PFSK-1 (cell line): ENCODE data around the gene IFIT1.

Experiments
- FOXP2 ChIP-seq: optimal IDR thresholded peaks from 2 replicates; pipeline ENCODE3; 2011; ENCODE audit warnings: borderline replicate concordance, control low read depth, inconsistent platforms; ENCODE audit not compliant: insufficient read depth; ENCODE audit errors: extremely low read length, extremely low read depth
- POLR2AphosphoS5 ChIP-seq: IDR thresholded peaks from 2 replicates; pipeline ENCODE4 v1.6.1; 2012; ENCODE audit warnings: low read depth, mild to moderate bottlenecking, control low read depth, low read length, moderate library complexity
- SIN3A ChIP-seq: IDR thresholded peaks from 2 replicates; pipeline ENCODE4 v1.6.1; 2012; ENCODE audit warnings: mild to moderate bottlenecking, low read length, moderate library complexity, borderline replicate concordance; ENCODE audit not compliant: insufficient read depth
- TAF1 ChIP-seq: IDR thresholded peaks from 2 replicates; pipeline ENCODE4 v1.6.1; 2012; ENCODE audit warnings: low read length, control low read depth, borderline replicate concordance; ENCODE audit not compliant: insufficient read depth
- TF ChIP-seq, protein P1 (sequence below), 2 experiments: IDR thresholded peaks; 2 replicates each; pipeline versions ENCODE4 v1.6.1 to v1.8.0; 2011 to 2012; ENCODE audit warnings: low read depth in 2 of 2, low read length in 2 of 2, control low read depth in 1 of 2, inconsistent platforms in 1 of 2, mild to moderate bottlenecking in 1 of 2, moderate library complexity in 1 of 2; ENCODE audit not compliant: insufficient read depth in 1 of 2

IFIT1 gene

GRCh38 chr10:89371987-89372386 lies 20.4 kb upstream of the IFIT1 start:
- TF ChIP-seq SIN3A (no peak), FOXP2 (no peak), POLR2AphosphoS5 (no peak), TAF1 (no peak)
- TF ChIP-seq, protein P1, sequence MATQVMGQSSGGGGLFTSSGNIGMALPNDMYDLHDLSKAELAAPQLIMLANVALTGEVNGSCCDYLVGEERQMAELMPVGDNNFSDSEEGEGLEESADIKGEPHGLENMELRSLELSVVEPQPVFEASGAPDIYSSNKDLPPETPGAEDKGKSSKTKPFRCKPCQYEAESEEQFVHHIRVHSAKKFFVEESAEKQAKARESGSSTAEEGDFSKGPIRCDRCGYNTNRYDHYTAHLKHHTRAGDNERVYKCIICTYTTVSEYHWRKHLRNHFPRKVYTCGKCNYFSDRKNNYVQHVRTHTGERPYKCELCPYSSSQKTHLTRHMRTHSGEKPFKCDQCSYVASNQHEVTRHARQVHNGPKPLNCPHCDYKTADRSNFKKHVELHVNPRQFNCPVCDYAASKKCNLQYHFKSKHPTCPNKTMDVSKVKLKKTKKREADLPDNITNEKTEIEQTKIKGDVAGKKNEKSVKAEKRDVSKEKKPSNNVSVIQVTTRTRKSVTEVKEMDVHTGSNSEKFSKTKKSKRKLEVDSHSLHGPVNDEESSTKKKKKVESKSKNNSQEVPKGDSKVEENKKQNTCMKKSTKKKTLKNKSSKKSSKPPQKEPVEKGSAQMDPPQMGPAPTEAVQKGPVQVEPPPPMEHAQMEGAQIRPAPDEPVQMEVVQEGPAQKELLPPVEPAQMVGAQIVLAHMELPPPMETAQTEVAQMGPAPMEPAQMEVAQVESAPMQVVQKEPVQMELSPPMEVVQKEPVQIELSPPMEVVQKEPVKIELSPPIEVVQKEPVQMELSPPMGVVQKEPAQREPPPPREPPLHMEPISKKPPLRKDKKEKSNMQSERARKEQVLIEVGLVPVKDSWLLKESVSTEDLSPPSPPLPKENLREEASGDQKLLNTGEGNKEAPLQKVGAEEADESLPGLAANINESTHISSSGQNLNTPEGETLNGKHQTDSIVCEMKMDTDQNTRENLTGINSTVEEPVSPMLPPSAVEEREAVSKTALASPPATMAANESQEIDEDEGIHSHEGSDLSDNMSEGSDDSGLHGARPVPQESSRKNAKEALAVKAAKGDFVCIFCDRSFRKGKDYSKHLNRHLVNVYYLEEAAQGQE (IDR thresholded peaks at IDR 0.05; ENCODE audit: insufficient read depth in 1 of 2, low read depth in 2 of 2, low read length in 2 of 2) = no peak

DNA sequence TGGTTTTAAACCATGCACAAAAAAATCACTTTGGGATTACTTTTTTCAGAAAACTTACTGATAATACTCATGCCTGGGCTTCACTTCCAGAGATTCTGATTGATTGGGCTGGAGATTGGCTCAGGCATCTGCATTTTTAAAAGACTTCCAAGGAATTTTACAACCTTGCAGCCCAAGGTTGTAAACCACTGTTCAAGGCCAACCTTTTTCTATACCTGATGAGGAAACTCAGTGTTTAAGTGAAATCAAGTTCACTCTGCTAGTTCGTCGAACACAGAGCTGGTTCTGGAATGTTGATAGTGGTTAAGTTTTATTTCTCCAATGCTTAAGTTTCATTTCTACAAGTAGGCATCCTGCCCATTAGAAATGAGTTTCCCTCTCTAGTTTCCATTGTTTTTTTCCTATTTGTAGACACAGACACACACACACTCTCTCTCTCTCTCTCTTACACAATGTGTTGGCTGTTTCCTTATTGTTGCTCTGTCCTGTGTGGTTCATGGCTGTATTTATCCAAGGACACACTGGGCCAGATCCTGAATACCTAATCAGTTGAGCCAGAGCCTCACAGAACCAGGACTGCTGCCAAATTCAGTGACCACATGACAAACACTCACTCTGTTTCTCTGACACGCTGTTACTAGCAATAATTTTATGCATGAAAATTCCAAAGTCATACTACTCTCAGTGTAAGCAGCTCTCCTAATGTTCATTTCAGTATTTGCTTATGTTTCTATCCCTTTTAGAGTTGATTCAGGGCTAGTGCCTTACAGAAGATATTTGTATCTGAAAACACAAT lies 18.3 kb upstream of the IFIT1 start:
- TF ChIP-seq SIN3A (peak; percentile 64; the same call in 1 of the 2 replicates), POLR2AphosphoS5 (no peak)

DNA sequence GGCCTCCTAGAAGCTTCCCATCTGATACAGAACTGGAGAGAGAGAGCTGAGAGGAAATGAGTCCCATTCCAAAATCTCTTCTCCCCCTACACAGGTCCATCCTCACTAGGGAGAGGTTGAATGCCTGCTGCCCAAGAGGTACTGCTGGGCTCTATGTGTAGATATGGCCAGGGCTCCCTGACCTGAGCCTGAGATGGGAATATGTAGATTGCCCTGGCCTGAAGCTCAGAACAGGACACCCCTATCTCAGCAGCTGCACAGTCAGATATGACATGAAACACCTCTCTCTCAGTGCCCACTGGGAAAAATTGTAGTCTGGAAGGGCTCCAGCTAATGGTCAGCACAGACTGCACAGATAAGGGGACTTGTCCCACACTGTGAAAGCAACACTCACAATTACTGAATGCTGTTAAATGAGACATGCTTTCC lies 17.7 kb upstream of the IFIT1 start:
- TF ChIP-seq SIN3A = no peak
- TF ChIP-seq TAF1 = no peak
- TF ChIP-seq, protein P1 (IDR thresholded peaks at IDR 0.05; ENCODE audit: insufficient read depth in 1 of 2, low read depth in 2 of 2, low read length in 2 of 2) = no peak
- no peak for TF ChIP-seq FOXP2
- TF ChIP-seq POLR2AphosphoS5 = no peak

DNA sequence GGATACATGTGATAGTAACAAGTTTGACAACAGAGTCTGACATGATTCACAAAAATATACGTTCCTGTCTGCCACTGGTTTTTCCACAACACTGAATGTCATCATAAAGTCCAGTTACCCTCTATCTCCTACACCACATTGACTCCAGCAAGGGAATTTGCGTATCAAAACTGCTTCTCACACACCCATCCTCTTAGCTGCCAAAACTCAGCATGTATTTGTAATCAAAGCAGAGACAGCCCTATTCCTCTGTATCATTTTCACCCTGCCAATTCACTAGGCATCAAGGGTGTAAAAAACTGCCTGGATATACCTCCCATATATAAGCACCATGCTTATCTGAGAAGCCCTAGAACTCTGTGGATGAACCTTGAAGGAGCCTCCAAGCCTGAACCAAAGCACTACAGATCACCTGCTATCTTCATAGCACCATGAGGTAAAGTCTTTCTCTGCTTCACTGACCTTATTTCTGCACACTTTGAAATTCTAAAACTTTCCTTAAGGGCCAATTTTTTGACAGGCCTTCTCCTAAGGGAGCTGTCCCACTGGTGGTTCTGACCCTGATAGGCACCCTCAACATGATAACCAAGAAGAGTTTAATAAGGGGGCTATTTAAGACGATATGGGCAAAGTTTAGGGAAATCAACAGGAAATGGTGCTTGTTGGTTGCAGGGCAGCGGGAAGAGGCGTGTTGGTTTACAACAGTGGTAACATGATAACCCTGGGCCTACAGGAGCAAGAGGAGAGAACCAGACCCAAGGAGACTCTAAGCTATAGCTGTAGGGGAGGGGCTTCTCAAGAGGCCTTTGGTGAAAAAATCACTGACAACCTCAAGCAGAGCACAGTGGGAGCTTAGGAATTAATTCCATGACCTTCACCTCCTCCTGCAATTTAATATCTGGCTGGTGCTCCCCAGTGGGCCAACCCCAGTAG lies 14.5 kb upstream of the IFIT1 start, which contains the start of gene IFIT1B:
Gene IFIT1B, plus strand, starts transcription at position 352 of the 933 bp plus-strand sequence. Its CDS starts 80 bp downstream, at position 432.
- no peak for TF ChIP-seq TAF1
- TF ChIP-seq, protein P1 (IDR thresholded peaks at IDR 0.05; ENCODE audit: insufficient read depth in 1 of 2, low read depth in 2 of 2, low read length in 2 of 2) = peak in 1 of 2 experiments; percentile 69; a peak in 2 of 4 replicates

- no peak for TF ChIP-seq TAF1
- no peak for TF ChIP-seq FOXP2
- TF ChIP-seq, protein P1 (IDR thresholded peaks at IDR 0.05; ENCODE audit: insufficient read depth in 1 of 2, low read depth in 2 of 2, low read length in 2 of 2) = no peak
- no peak for TF ChIP-seq POLR2AphosphoS5
- no peak for TF ChIP-seq SIN3A
Observed at GRCh38 chr10:89379103-89379502, 13.3 kb upstream of the IFIT1 start.
